MM.1S (cell line): ENCODE results near the gene HPX.

Experiments
- DNase-seq: peaks from one replicate; pipeline ENCODE4 v3.0.0-alpha.2; 2015
- H2AFZ ChIP-seq: fragments of 300-600 bp; sonication (generic); 2 replicates; pipeline ENCODE4 v1.6.0; 2016; ENCODE audit warnings: antibody characterized with exemption, low read length
- H3F3A ChIP-seq: fragments of 300-600 bp; sonication (generic); 2 replicates; pipeline ENCODE4 v1.6.1; 2016; ENCODE audit warnings: mild to moderate bottlenecking, antibody characterized with exemption, low read length, moderate library complexity, mixed read lengths; ENCODE audit not compliant: insufficient read depth
- H3K27ac ChIP-seq: fragments of 300-600 bp; sonication (generic); 2 replicates; pipeline ENCODE4 v1.5.1; 2016; ENCODE audit warnings: mild to moderate bottlenecking, low read length
- H3K27me3 ChIP-seq: fragments of 300-600 bp; sonication (generic); replicated peaks from 2 replicates; pipeline ENCODE4 v1.6.0; 2016; ENCODE audit warnings: low read length; ENCODE audit not compliant: insufficient read depth
- H3K36me3 ChIP-seq: fragments of 300-600 bp; sonication (generic); replicated peaks from 2 replicates; pipeline ENCODE4 v1.6.1; 2016; ENCODE audit warnings: mild to moderate bottlenecking, low read length, mixed read lengths; ENCODE audit not compliant: insufficient read depth
- H3K4me1 ChIP-seq: fragments of 300-600 bp; sonication (generic); 2 replicates; pipeline ENCODE4 v1.6.1; 2016; ENCODE audit warnings: low read length, mixed read lengths
- H3K4me2 ChIP-seq: fragments of 300-600 bp; sonication (generic); 2 replicates; pipeline ENCODE4 v1.6.0; 2016; ENCODE audit warnings: low read depth, low read length
- H3K4me3 ChIP-seq: fragments of 300-600 bp; sonication (generic); 2 replicates; pipeline ENCODE4 v1.5.1; 2016; ENCODE audit warnings: low read length, mixed read lengths
- H3K79me2 ChIP-seq: fragments of 300-600 bp; sonication (generic); 2 replicates; pipeline ENCODE4 v1.6.1; 2016; ENCODE audit warnings: mixed run types, low read length, mixed read lengths
- H3K9ac ChIP-seq: fragments of 300-600 bp; sonication (generic); 2 replicates; pipeline ENCODE4 v1.6.1; 2016; ENCODE audit warnings: low read length, mixed read lengths
- H3K9me2 ChIP-seq: fragments of 300-600 bp; sonication (generic); replicated peaks from 2 replicates; pipeline ENCODE4 v1.6.1; 2016; ENCODE audit warnings: mild to moderate bottlenecking, low read length, mixed read lengths; ENCODE audit not compliant: insufficient read depth
- H3K9me3 ChIP-seq: fragments of 300-600 bp; sonication (generic); replicated peaks from 2 replicates; pipeline ENCODE4 v1.6.1; 2016; ENCODE audit warnings: mild to moderate bottlenecking, low read length, mixed read lengths; ENCODE audit not compliant: insufficient read depth
- H4K20me1 ChIP-seq: fragments of 300-600 bp; sonication (generic); 2 replicates; pipeline ENCODE4 v1.6.1; 2016; ENCODE audit warnings: mild to moderate bottlenecking, low read length, moderate library complexity, mixed read lengths; ENCODE audit not compliant: insufficient read depth
- CTCF ChIP-seq: fragments of 300-600 bp; sonication (generic); IDR thresholded peaks from 2 replicates; pipeline ENCODE4 v1.5.1; 2016; ENCODE audit warnings: antibody characterized with exemption, low read length, mixed read lengths
- EZH2 ChIP-seq: fragments of 300-600 bp; sonication (generic); optimal IDR thresholded peaks from 2 replicates; pipeline ENCODE3; 2017; ENCODE audit warnings: low read depth, mild to moderate bottlenecking, antibody characterized with exemption, low read length, mixed read lengths
- EZH2phosphoT487 ChIP-seq: fragments of 300-600 bp; sonication (generic); IDR thresholded peaks from 2 replicates; pipeline ENCODE4 v1.6.1; 2018; ENCODE audit warnings: antibody characterized with exemption, low read length

Gene HPX

GRCh38 chr11:6405052-6405667, 35.6 kb downstream of the HPX start:
- Histone ChIP-seq H3K9me2 (no peaks in the 10 kb centered on the region), H2AFZ (no peak overlapping the region), H3K27ac (no peak overlapping the region), H3F3A (no peaks in the 10 kb centered on the region), H3K4me1 (peaks cover 9% of the 10 kb centered on the region), H3K9ac (no peak overlapping the region), H3K79me2 (no peaks in the 10 kb centered on the region), H3K4me3 (no peak overlapping the region), H3K36me3 (no peaks in the 10 kb centered on the region), H3K9me3 (no peaks in the 10 kb centered on the region), H3K27me3 (no peaks in the 10 kb centered on the region), H3K4me2 (no peak overlapping the region), H4K20me1 (no peaks in the 10 kb centered on the region)
- DNase-seq, result no peak
- TF ChIP-seq EZH2phosphoT487, result no peak

- no peak overlapping the region for H3K27ac ChIP-seq
- H3K9me3 ChIP-seq, result no peaks in the 10 kb centered on the region
- no peak for TF ChIP-seq EZH2phosphoT487
- TF ChIP-seq CTCF, result no peak
- TF ChIP-seq EZH2, result no peak
- no peaks in the 10 kb centered on the region for H3K79me2 ChIP-seq
- no peak for DNase-seq
- H4K20me1 ChIP-seq, result no peaks in the 10 kb centered on the region
- no peak overlapping the region for H3K9ac ChIP-seq
- H3K36me3 ChIP-seq, result no peaks in the 10 kb centered on the region
- peaks cover 9% of the 10 kb centered on the region for H3K4me1 ChIP-seq
- no peaks in the 10 kb centered on the region for H3F3A ChIP-seq
- H2AFZ ChIP-seq, result no peak overlapping the region
- H3K9me2 ChIP-seq, result no peaks in the 10 kb centered on the region
- no peak overlapping the region for H3K4me3 ChIP-seq
- H3K4me2 ChIP-seq, result no peak overlapping the region
- no peaks in the 10 kb centered on the region for H3K27me3 ChIP-seq
Observed at GRCh38 chr11:6404342-6405051, 36.3 kb downstream of the HPX start.

GRCh38 chr11:6403539-6403938, 37.2 kb downstream of the HPX start:
- no peak for TF ChIP-seq EZH2
- no peak for TF ChIP-seq CTCF
- TF ChIP-seq EZH2phosphoT487, result no peak
- no peaks in the 10 kb centered on the region for H3F3A ChIP-seq
- H3K27me3 ChIP-seq, result no peaks in the 10 kb centered on the region
- H3K27ac ChIP-seq, result no peak overlapping the region
- H3K4me1 ChIP-seq, result peaks cover 9% of the 10 kb centered on the region
- DNase-seq, result no peak
- H3K79me2 ChIP-seq, result no peaks in the 10 kb centered on the region
- no peaks in the 10 kb centered on the region for H3K9me3 ChIP-seq
- no peaks in the 10 kb centered on the region for H3K9me2 ChIP-seq
- H4K20me1 ChIP-seq, result no peaks in the 10 kb centered on the region
- no peak overlapping the region for H2AFZ ChIP-seq
- no peaks in the 10 kb centered on the region for H3K36me3 ChIP-seq
- no peak overlapping the region for H3K4me3 ChIP-seq
- H3K4me2 ChIP-seq, result no peak overlapping the region
- H3K9ac ChIP-seq, result no peak overlapping the region

- peak overlapping the region; percentile 10; the same call in 1 of the 2 replicates for H3K4me2 ChIP-seq
- no peaks in the 10 kb centered on the region for H3K27me3 ChIP-seq
- TF ChIP-seq CTCF (no peak), EZH2phosphoT487 (no peak), EZH2 (no peak)
- peaks cover 9% of the 10 kb centered on the region for H3K4me1 ChIP-seq
- H4K20me1 ChIP-seq, result no peaks in the 10 kb centered on the region
- peak; percentile 54 for DNase-seq
- no peaks in the 10 kb centered on the region for H3K36me3 ChIP-seq
- H3F3A ChIP-seq, result no peaks in the 10 kb centered on the region
- H2AFZ ChIP-seq, result 0 out of 2 replicates have a peak overlapping the region, but pooled peaks have one; percentile 7
- H3K9me3 ChIP-seq, result no peaks in the 10 kb centered on the region
- no peak overlapping the region for H3K4me3 ChIP-seq
- no peaks in the 10 kb centered on the region for H3K79me2 ChIP-seq
- no peak overlapping the region for H3K9ac ChIP-seq
- no peak overlapping the region for H3K27ac ChIP-seq
- H3K9me2 ChIP-seq, result no peaks in the 10 kb centered on the region
Observed at GRCh38 chr11:6402561-6402981, 38.2 kb downstream of the HPX start.
